Gastroesophageal sphincter (tissue), 4 donors: ENCODE measurements around the gene SUPT3H. TPM values are rescaled to one million over a fixed set of nuclear protein-coding genes. Genes with fewer than 3 reads are reported as not detected.
"Not testable (repeated sequence)": the region's sequence is repeated elsewhere in the genome, so short reads cannot be mapped to it uniquely, and the experiment has no call there.

Experiments
- ATAC-seq: fragments of 150-250 bp; one replicate; pipeline ENCODE4 v1.9.1; 2016; ENCODE audit warnings: mild to moderate bottlenecking, moderate library complexity
- H3K27ac ChIP-seq, 4 donors: fragments of 200-600 bp; sonication (generic) in 3 of 4; 1 replicate in 3 of 4; 2 replicates in 1 of 4; pipeline ENCODE4 v1.5.1; 2016 to 2019
- H3K27me3 ChIP-seq: fragments of 200-600 bp; sonication (generic); one replicate; pipeline ENCODE4 v1.5.1; 2019
- H3K36me3 ChIP-seq, 2 donors: fragments of 200-600 bp; sonication (generic); one replicate each; pipeline ENCODE4 v1.5.1; 2019; ENCODE audit warnings: control low read depth in 1 of 2
- H3K4me1 ChIP-seq, 3 donors: fragments of 200-600 bp; sonication (generic); 1 replicate in 2 of 3; 2 replicates in 1 of 3; pipeline ENCODE4 v1.5.1; 2016 to 2019; ENCODE audit warnings: control low read depth in 2 of 3
- H3K4me3 ChIP-seq, 2 donors: fragments of 200-600 bp; sonication (generic); one replicate each; pipeline ENCODE4 v1.5.1; 2019; ENCODE audit warnings: mild to moderate bottlenecking in 1 of 2, moderate library complexity in 1 of 2
- H3K9me3 ChIP-seq, 3 donors: fragments of 200-600 bp; sonication (generic); one replicate each; pipeline ENCODE4 v1.5.1; 2017 to 2019; ENCODE audit warnings: control low read depth in 2 of 3
- CTCF ChIP-seq, 4 experiments: fragments of 200-600 bp in 2 of 4; fragments of 450-650 bp in 2 of 4; sonication (generic) in 1 of 4; IDR thresholded peaks; one replicate each; pipeline ENCODE4 v1.5.1; 2017 to 2019; ENCODE audit warnings: antibody characterized with exemption in 4 of 4, mild to moderate bottlenecking in 2 of 4, moderate library complexity in 2 of 4
- EP300 ChIP-seq: sonication (generic); formaldehyde crosslinking; IDR thresholded peaks from one replicate; pipeline ENCODE4 v1.6.1; 2017; ENCODE audit warnings: antibody characterized with exemption, mild to moderate bottlenecking
- POLR2A ChIP-seq, 2 donors: fragments of 450-650 bp; IDR thresholded peaks; one replicate each; pipeline ENCODE4 v1.6.1; 2017; ENCODE audit warnings: antibody characterized with exemption in 2 of 2, mild to moderate bottlenecking in 2 of 2, moderate library complexity in 1 of 2
- POLR2AphosphoS5 ChIP-seq: sonication (generic); formaldehyde crosslinking; IDR thresholded peaks from one replicate; pipeline ENCODE4 v1.6.1; 2017; ENCODE audit warnings: antibody characterized with exemption
- WGBS, 2 donors: methylation state at CpG; one replicate each; pipeline ENCODE4 v1.1.5; 2018; ENCODE audit warnings: low coverage in 1 of 2; 5-methylcytosine and 5-hydroxymethylcytosine counted together
- total RNA-seq, 4 donors: library from RNA; depleted of rRNA; stranded (reverse); fragments of >200 nt; gene quantifications; one replicate each; pipeline ENCODE4 v1.1.0, GENCODE V29; 2016

Gene SUPT3H
- total RNA-seq, 4 donors from 2014 or later: 3.6 to 13.1 (median 7.6) TPM

GRCh38 chr6:44914141-44914540 lies 463.6 kb downstream of the SUPT3H start:
- Histone ChIP-seq H3K36me3 (no peaks in the 10 kb centered on the region), H3K4me3 (no peak overlapping the region), H3K9me3 (no peaks in the 10 kb centered on the region), H3K27ac (no peak overlapping the region), H3K4me1 (no peaks in the 10 kb centered on the region), H3K27me3 (no peaks in the 10 kb centered on the region)
- TF ChIP-seq CTCF (IDR thresholded peaks at IDR 0.05) (no peak), POLR2A (IDR thresholded peaks at IDR 0.05) (no peak), POLR2AphosphoS5 (no peak), EP300 (no peak)
- no peak for ATAC-seq

DNA sequence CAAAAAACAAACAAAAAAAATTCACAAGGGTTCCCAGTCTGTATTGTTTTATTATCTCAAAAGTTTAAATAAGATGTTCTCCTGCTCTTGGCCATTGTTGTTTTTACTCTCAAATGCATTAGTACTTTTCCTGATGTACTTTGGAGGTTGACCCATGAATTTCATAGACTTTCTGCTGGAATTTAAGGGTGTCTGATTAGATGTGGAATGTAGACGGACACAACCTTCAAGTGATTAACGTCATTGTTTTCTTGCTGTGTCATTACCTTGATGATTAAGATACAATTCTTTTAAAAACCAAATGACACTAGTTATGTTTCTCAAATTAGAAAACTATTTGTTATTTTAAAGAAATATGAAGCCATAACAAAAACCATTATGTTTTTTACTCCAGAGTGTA lies 471.0 kb downstream of the SUPT3H start:
- no peak for TF ChIP-seq POLR2A (IDR thresholded peaks at IDR 0.05)
- no peak for TF ChIP-seq EP300
- TF ChIP-seq CTCF (IDR thresholded peaks at IDR 0.05): no peak
- no peak for TF ChIP-seq POLR2AphosphoS5
- Histone ChIP-seq H3K4me3 (no peak overlapping the region), H3K9me3 (no peaks in the 10 kb centered on the region), H3K4me1 (no peaks in the 10 kb centered on the region), H3K36me3 (no peaks in the 10 kb centered on the region), H3K27me3 (no peaks in the 10 kb centered on the region), H3K27ac (no peak overlapping the region)
- no peak for ATAC-seq
- WGBS, 2 donors: 70 to 87% methylated on average over 2 of the region's 2 CpGs

DNA sequence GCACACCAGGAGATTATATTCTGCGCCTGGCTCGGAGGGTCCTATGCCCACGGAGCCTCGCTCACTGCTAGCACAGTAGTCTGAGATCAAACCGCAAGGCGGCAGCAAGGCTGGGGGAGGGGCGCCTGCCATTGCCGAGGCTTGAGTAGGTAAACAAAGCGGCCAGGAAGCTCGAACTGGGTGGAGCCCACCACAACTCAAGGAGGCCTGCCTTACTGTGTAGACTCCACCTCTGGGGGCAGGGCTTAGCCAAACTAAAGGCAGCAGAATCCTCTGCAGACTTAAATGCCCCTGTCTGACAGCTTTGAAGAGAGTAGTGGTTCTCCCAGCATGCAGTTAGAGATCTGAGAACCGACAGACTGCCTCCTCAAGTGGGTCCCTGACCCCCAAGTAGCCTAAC lies 477.4 kb downstream of the SUPT3H start:
- not testable (repeated sequence) for H3K4me1 ChIP-seq, ATAC-seq
- 96% methylated on average over 4 of the region's 11 CpGs; no CpG with 5 or more reads in 1 of the 2 donors for WGBS, 2 donors

GRCh38 chr6:44898296-44898930 lies 479.3 kb downstream of the SUPT3H start:
- 50% methylated on average over 2 of the region's 10 CpGs; no CpG with 5 or more reads in 1 of the 2 donors for WGBS, 2 donors
- TF ChIP-seq POLR2A (IDR thresholded peaks at IDR 0.05) (no peak), EP300 (no peak), POLR2AphosphoS5 (no peak), CTCF (IDR thresholded peaks at IDR 0.05) (no peak)
- peaks cover 0 to 7% (median 0%) of the 10 kb centered on the region in 3 donors for H3K9me3 ChIP-seq
- no peaks in the 10 kb centered on the region for H3K4me1 ChIP-seq
- ATAC-seq: no peak
- H3K27me3 ChIP-seq: no peaks in the 10 kb centered on the region
- no peak overlapping the region for H3K27ac ChIP-seq
- H3K4me3 ChIP-seq: no peak overlapping the region
- H3K36me3 ChIP-seq: no peaks in the 10 kb centered on the region

More for the DNA sequence above, 477.4 kb downstream of the SUPT3H start:
- H3K27me3 ChIP-seq, H3K36me3 ChIP-seq, H3K27ac ChIP-seq, H3K9me3 ChIP-seq, H3K4me3 ChIP-seq: not testable (repeated sequence)

GRCh38 chr6:44897316-44897715 lies 480.4 kb downstream of the SUPT3H start:
- Histone ChIP-seq H3K36me3 (no peaks in the 10 kb centered on the region), H3K27ac (no peak overlapping the region), H3K27me3 (no peaks in the 10 kb centered on the region), H3K4me1 (no peaks in the 10 kb centered on the region), H3K4me3 (no peak overlapping the region), H3K9me3 (peaks cover 0 to 7% (median 0%) of the 10 kb centered on the region in 3 donors)
- TF ChIP-seq POLR2A (IDR thresholded peaks at IDR 0.05) (no peak), CTCF (IDR thresholded peaks at IDR 0.05) (no peak), POLR2AphosphoS5 (no peak), EP300 (no peak)
- no peak for ATAC-seq
